ENCODE measurements around the gene TIFAB. TPM values are rescaled to one million over a fixed set of nuclear protein-coding genes. Genes with fewer than 3 reads are reported as not detected.

TIFAB gene
- polyA plus RNA-seq, 1 experiment, result not detected

- CTCF ChIA-PET, result interaction anchor here (0.8 to 26.3 kb wide), 5 partner anchors 11 to 104 kb away, joined by 3 to 1147 read pairs (median 5); partner anchors contain the start of gene CXCL14
- POLR2A ChIA-PET, result no interaction called here
- peaks cover 3% of the 10 kb centered on the region; the same call in 1 of the 2 replicates for H3K27me3 ChIP-seq (ENCODE audit: control insufficient read depth, insufficient read depth, low read length)
- TF ChIP-seq CTCF (IDR thresholded peaks at IDR 0.05; ENCODE audit: insufficient read depth, low read depth, low read length), result no peak
- no peak overlapping the region for H3K4me3 ChIP-seq (ENCODE audit: low read depth, low read length)
- H3K36me3 ChIP-seq (ENCODE audit: control insufficient read depth, insufficient read depth, low read length), result no peaks in the 10 kb centered on the region
- no peak for DNase-seq (ENCODE audit: low read depth)
Observed at GRCh38 chr5:135458921-135459331, 6.8 kb upstream of the TIFAB start.

- no peaks in the 10 kb centered on the region for H3K36me3 ChIP-seq (ENCODE audit: control insufficient read depth, insufficient read depth, low read length)
- no peak for TF ChIP-seq CTCF (IDR thresholded peaks at IDR 0.05; ENCODE audit: insufficient read depth, low read depth, low read length)
- POLR2A ChIA-PET, result no interaction called here
- no peak overlapping the region for H3K4me3 ChIP-seq (ENCODE audit: low read depth, low read length)
- CTCF ChIA-PET, result interaction anchor here (0.8 to 26.3 kb wide), 9 partner anchors 7 to 374 kb away, joined by 3 to 1147 read pairs (median 5); partner anchors contain the start of gene CXCL14
- DNase-seq (ENCODE audit: low read depth), result no peak
- peaks cover 3% of the 10 kb centered on the region; the same call in 1 of the 2 replicates for H3K27me3 ChIP-seq (ENCODE audit: control insufficient read depth, insufficient read depth, low read length)
Observed at GRCh38 chr5:135458356-135458755, 6.2 kb upstream of the TIFAB start.

- DNase-seq (ENCODE audit: low read depth), result no peak
- H3K27me3 ChIP-seq (ENCODE audit: control insufficient read depth, insufficient read depth, low read length), result peaks cover 3% of the 10 kb centered on the region; the same call in 1 of the 2 replicates
- ChIA-PET CTCF (interaction anchor here (0.6 to 26.3 kb wide), 15 partner anchors 8 to 1819 kb away, joined by 3 to 1147 read pairs (median 4); partner anchors contain the start of gene CXCL14), POLR2A (interaction anchor here (0.7 kb wide), 1 partner anchor 87 kb away, joined by 3 read pairs; no protein-coding TSS in a partner anchor)
- no peak overlapping the region for H3K4me3 ChIP-seq (ENCODE audit: low read depth, low read length)
- H3K36me3 ChIP-seq (ENCODE audit: control insufficient read depth, insufficient read depth, low read length), result no peaks in the 10 kb centered on the region
- TF ChIP-seq CTCF (IDR thresholded peaks at IDR 0.05; ENCODE audit: insufficient read depth, low read depth, low read length), result peak; percentile 66
Observed at GRCh38 chr5:135457424-135458071, 5.4 kb upstream of the TIFAB start.

- no peaks in the 10 kb centered on the region for H3K27me3 ChIP-seq (ENCODE audit: control insufficient read depth, insufficient read depth, low read length)
- ChIA-PET CTCF (interaction anchor here (0.7 to 26.3 kb wide), 9 partner anchors 9 to 106 kb away, joined by 3 to 1147 read pairs (median 3); partner anchors contain the start of gene CXCL14), POLR2A (no interaction called here)
- TF ChIP-seq CTCF (IDR thresholded peaks at IDR 0.05; ENCODE audit: insufficient read depth, low read depth, low read length), result no peak
- no peak overlapping the region for H3K4me3 ChIP-seq (ENCODE audit: low read depth, low read length)
- no peaks in the 10 kb centered on the region for H3K36me3 ChIP-seq (ENCODE audit: control insufficient read depth, insufficient read depth, low read length)
- DNase-seq (ENCODE audit: low read depth), result peak; percentile 80
Observed at GRCh38 chr5:135456238-135457099, 4.3 kb upstream of the TIFAB start.

GRCh38 chr5:135455876-135456237, 3.7 kb upstream of the TIFAB start:
- DNase-seq (ENCODE audit: low read depth), result no peak
- ChIA-PET POLR2A (no interaction called here), CTCF (interaction anchor here (1.0 to 26.3 kb wide), 4 partner anchors 10 to 375 kb away, joined by 3 to 1147 read pairs (median 22); partner anchors contain the start of gene CXCL14)
- H3K27me3 ChIP-seq (ENCODE audit: control insufficient read depth, insufficient read depth, low read length), result no peaks in the 10 kb centered on the region
- no peak for TF ChIP-seq CTCF (IDR thresholded peaks at IDR 0.05; ENCODE audit: insufficient read depth, low read depth, low read length)
- no peak overlapping the region for H3K4me3 ChIP-seq (ENCODE audit: low read depth, low read length)
- no peaks in the 10 kb centered on the region for H3K36me3 ChIP-seq (ENCODE audit: control insufficient read depth, insufficient read depth, low read length)

All from BJ (cell line).